SW 1271 (cell line): ENCODE data around the gene GRID1.
"Not testable (repeated sequence)": the region's sequence is repeated elsewhere in the genome, so short reads cannot be mapped to it uniquely, and the experiment has no call there.

Source experiments
- DNase-seq, 2 experiments: peaks; one replicate each; lab custom pipeline; 2025; lab: John Stamatoyannopoulos, UW

GRID1 gene

GRCh38 chr10:85864173-85864549, 502.4 kb downstream of the GRID1 start:
- DNase-seq: no peak

GRCh38 chr10:85863301-85864172, 503.1 kb downstream of the GRID1 start:
- no peak for DNase-seq

GRCh38 chr10:85862771-85863170, 503.8 kb downstream of the GRID1 start:
- DNase-seq: no peak

GRCh38 chr10:85861513-85862197, 504.9 kb downstream of the GRID1 start:
- DNase-seq: no peak

- no peak for DNase-seq
These were observed 506.7 kb downstream of the GRID1 start for GRCh38 chr10:85859859-85860258.

GRCh38 chr10:85858776-85859515, 507.6 kb downstream of the GRID1 start:
- DNase-seq: no peak

- DNase-seq: no peak
These were observed 508.8 kb downstream of the GRID1 start for GRCh38 chr10:85857791-85858190.

GRCh38 chr10:85857305-85857704, 509.3 kb downstream of the GRID1 start:
- DNase-seq: no peak

GRCh38 chr10:85851934-85852333, 514.7 kb downstream of the GRID1 start:
- no peak for DNase-seq

- DNase-seq: no peak
These were observed 515.3 kb downstream of the GRID1 start for GRCh38 chr10:85851325-85851724.

GRCh38 chr10:85850736-85851135, 515.9 kb downstream of the GRID1 start:
- no peak for DNase-seq

- no peak for DNase-seq
These were observed 517.3 kb downstream of the GRID1 start for GRCh38 chr10:85849315-85849714.

- DNase-seq: no peak
These were observed 517.8 kb downstream of the GRID1 start for GRCh38 chr10:85848756-85849155.

- DNase-seq: no peak
These were observed 519.5 kb downstream of the GRID1 start for GRCh38 chr10:85847085-85847484.

GRCh38 chr10:85838660-85839059, 527.9 kb downstream of the GRID1 start:
- DNase-seq: not testable (repeated sequence)

GRCh38 chr10:85832988-85833387, 533.6 kb downstream of the GRID1 start:
- DNase-seq: no peak

- DNase-seq: no peak
These were observed 535.2 kb downstream of the GRID1 start for GRCh38 chr10:85831422-85831821.

GRCh38 chr10:85826377-85826776, 540.2 kb downstream of the GRID1 start:
- DNase-seq: no peak

- no peak for DNase-seq
These were observed 555.2 kb downstream of the GRID1 start for GRCh38 chr10:85811405-85811804.

- DNase-seq: no peak
These were observed 555.9 kb downstream of the GRID1 start for GRCh38 chr10:85810674-85811073.

- no peak for DNase-seq
These were observed 571.1 kb downstream of the GRID1 start for GRCh38 chr10:85795460-85795859.

GRCh38 chr10:85794553-85794952, 572.0 kb downstream of the GRID1 start:
- DNase-seq: no peak

- DNase-seq: no peak
These were observed 574.1 kb downstream of the GRID1 start for GRCh38 chr10:85792533-85792858.
